AG09309 (cell line): ENCODE measurements around the gene ANGPTL8.

Source experiments
- DNase-seq: peaks from one replicate; pipeline ENCODE4 v3.0.0-alpha.2; 2010; ENCODE audit warnings: low read depth
- H3K4me3 ChIP-seq: 2 replicates; pipeline ENCODE4 v1.5.1; 2011; ENCODE audit warnings: mild to moderate bottlenecking, low read depth, low read length, moderate library complexity; ENCODE audit not compliant: control insufficient read depth
- CTCF ChIP-seq: IDR thresholded peaks from 2 replicates; pipeline ENCODE4 v1.5.1; 2011; ENCODE audit warnings: mild to moderate bottlenecking, low read depth, low read length, inconsistent platforms; ENCODE audit not compliant: insufficient read depth, control insufficient read depth; ENCODE audit errors: missing control alignments

Gene ANGPTL8

GRCh38 chr19:11242025-11242424 lies 2.6 kb downstream of the ANGPTL8 start:
- no peak for TF ChIP-seq CTCF
- H3K4me3 ChIP-seq, result no peak overlapping the region
- DNase-seq, result no peak

GRCh38 chr19:11242864-11243797 lies 3.7 kb downstream of the ANGPTL8 start:
- TF ChIP-seq CTCF, result peak; percentile 62
- no peak for DNase-seq
- H3K4me3 ChIP-seq, result no peak overlapping the region

- H3K4me3 ChIP-seq, result no peak overlapping the region
- no peak for DNase-seq
- TF ChIP-seq CTCF, result no peak
Observed at GRCh38 chr19:11243798-11244169, 4.4 kb downstream of the ANGPTL8 start.

GRCh38 chr19:11244846-11245589 lies 5.6 kb downstream of the ANGPTL8 start:
- TF ChIP-seq CTCF, result no peak
- no peak overlapping the region for H3K4me3 ChIP-seq
- DNase-seq, result no peak

- no peak for TF ChIP-seq CTCF
- DNase-seq, result no peak
- no peak overlapping the region for H3K4me3 ChIP-seq
Observed at GRCh38 chr19:11246941-11247340, 7.5 kb downstream of the ANGPTL8 start.

GRCh38 chr19:11247391-11247790 lies 8.0 kb downstream of the ANGPTL8 start:
- no peak overlapping the region for H3K4me3 ChIP-seq
- TF ChIP-seq CTCF, result no peak
- no peak for DNase-seq
